MCF 10A (cell line): Measurements from ENCODE around the gene HCN4. TPM values are rescaled to one million over a fixed set of nuclear protein-coding genes. Genes with fewer than 3 reads are reported as not detected.

ENCODE experiments used
- BruUV-seq: library from RNA; stranded (reverse); fragments of 400-500 nt; replicated peaks from 2 replicates; lab custom pipeline; 2021; lab: Mats Ljungman, UMichigan
- CTCF ChIA-PET: fragments of 300-600 bp; sonication (Branson Sonifier 250); formaldehyde crosslinking; extraction: SDS; loops from one replicate; lab custom pipeline; 2021; ENCODE audit warnings: antibody characterized with exemption, inconsistent platforms; lab: Yijun Ruan, JAX
- POLR2A ChIA-PET: fragments of 300-600, 350-650 bp; sonication (Branson Sonifier 250); formaldehyde crosslinking; extraction: SDS; loops from one replicate; lab custom pipeline; 2020; ENCODE audit warnings: antibody characterized with exemption, inconsistent platforms; lab: Yijun Ruan, JAX
- DNase-seq: peaks from one replicate; pipeline ENCODE4 v3.0.0-alpha.2; 2018; ENCODE audit not compliant: unreplicated experiment
- H3K27ac Mint-ChIP-seq: one replicate; pipeline ENCODE4 v1.8.0; 2022; ENCODE audit warnings: mild to moderate bottlenecking, low read depth, mixed read lengths; ENCODE audit not compliant: unreplicated experiment
- H3K27me3 Mint-ChIP-seq: one replicate; pipeline ENCODE4 v1.8.0; 2022; ENCODE audit warnings: mixed read lengths; ENCODE audit not compliant: insufficient read depth, unreplicated experiment
- H3K36me3 Mint-ChIP-seq: one replicate; pipeline ENCODE4 v1.8.0; 2022; ENCODE audit warnings: mild to moderate bottlenecking, moderate library complexity, mixed read lengths; ENCODE audit not compliant: insufficient read depth, unreplicated experiment
- H3K4me1 Mint-ChIP-seq: one replicate; pipeline ENCODE4 v1.8.0; 2022; ENCODE audit warnings: mixed read lengths; ENCODE audit not compliant: insufficient read depth, unreplicated experiment
- H3K4me3 Mint-ChIP-seq: one replicate; pipeline ENCODE4 v1.8.0; 2022; ENCODE audit warnings: mild to moderate bottlenecking, moderate library complexity, mixed read lengths; ENCODE audit not compliant: unreplicated experiment
- H3K9me3 Mint-ChIP-seq: one replicate; pipeline ENCODE4 v1.8.0; 2022; ENCODE audit warnings: mixed read lengths; ENCODE audit not compliant: unreplicated experiment
- intact Hi-C: fragments of 100-400 bp; cut with micrococcal nuclease; formaldehyde crosslinking; loops from 2 replicates; pipeline ENCODE4 v1.14.1; 2022
- total RNA-seq: library from RNA; stranded (reverse); gene quantifications from 2 replicates; pipeline ENCODE4 v1.2.3, GENCODE V29; 2022
- TF ChIP-seq, protein P1 (sequence below): fragments of 200-600 bp; IDR thresholded peaks from one replicate; pipeline ENCODE4 v1.8.0; 2022; ENCODE audit warnings: antibody characterized with exemption, mild to moderate bottlenecking; ENCODE audit not compliant: unreplicated experiment

Gene HCN4
- total RNA-seq, 1 experiment from 2014 or later = not detected

DNA sequence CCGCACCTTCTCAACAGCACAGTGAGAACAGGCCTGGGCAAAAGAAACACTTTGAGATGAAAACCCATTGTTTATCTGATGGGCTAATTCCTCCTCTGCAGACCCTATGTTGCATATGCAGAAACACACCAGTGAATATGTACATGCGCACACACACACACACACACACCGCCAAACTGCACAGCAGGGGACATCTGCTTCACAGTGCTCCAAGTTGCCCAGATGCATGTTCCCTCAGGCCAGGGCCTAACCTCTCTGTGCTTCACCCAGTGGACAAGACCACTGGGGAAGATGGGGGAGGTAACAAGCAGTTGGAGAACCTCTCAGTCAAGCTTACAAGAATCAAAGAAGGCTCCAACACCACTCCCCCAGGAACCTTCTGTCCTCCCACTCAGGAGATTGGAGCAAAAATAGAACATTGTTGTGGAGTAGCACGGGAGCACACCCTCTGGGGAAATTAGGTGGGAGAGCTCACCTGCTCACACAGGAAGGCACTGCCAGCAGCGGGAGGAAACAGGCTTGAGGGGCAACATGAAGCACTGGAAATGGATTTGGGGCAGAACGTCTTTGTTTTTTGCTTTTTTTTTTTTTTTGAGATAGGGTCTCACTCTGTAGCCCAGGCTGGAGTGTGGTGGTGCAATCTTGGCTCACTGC, 13.0 kb downstream of the HCN4 start:
- ChIA-PET CTCF (no interaction called here), POLR2A (no interaction called here)
- TF ChIP-seq, protein P1, sequence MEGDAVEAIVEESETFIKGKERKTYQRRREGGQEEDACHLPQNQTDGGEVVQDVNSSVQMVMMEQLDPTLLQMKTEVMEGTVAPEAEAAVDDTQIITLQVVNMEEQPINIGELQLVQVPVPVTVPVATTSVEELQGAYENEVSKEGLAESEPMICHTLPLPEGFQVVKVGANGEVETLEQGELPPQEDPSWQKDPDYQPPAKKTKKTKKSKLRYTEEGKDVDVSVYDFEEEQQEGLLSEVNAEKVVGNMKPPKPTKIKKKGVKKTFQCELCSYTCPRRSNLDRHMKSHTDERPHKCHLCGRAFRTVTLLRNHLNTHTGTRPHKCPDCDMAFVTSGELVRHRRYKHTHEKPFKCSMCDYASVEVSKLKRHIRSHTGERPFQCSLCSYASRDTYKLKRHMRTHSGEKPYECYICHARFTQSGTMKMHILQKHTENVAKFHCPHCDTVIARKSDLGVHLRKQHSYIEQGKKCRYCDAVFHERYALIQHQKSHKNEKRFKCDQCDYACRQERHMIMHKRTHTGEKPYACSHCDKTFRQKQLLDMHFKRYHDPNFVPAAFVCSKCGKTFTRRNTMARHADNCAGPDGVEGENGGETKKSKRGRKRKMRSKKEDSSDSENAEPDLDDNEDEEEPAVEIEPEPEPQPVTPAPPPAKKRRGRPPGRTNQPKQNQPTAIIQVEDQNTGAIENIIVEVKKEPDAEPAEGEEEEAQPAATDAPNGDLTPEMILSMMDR = no peak
- H3K36me3 Mint-ChIP-seq = no peaks in the 10 kb centered on the region
- BruUV-seq = no TSS peak
- H3K27ac Mint-ChIP-seq = no peak overlapping the region
- no peaks in the 10 kb centered on the region for H3K9me3 Mint-ChIP-seq
- H3K27me3 Mint-ChIP-seq = peaks cover 59% of the 10 kb centered on the region
- DNase-seq = no peak
- no peaks in the 10 kb centered on the region for H3K4me1 Mint-ChIP-seq
- intact Hi-C loops = no loop called here
- no peak overlapping the region for H3K4me3 Mint-ChIP-seq

DNA sequence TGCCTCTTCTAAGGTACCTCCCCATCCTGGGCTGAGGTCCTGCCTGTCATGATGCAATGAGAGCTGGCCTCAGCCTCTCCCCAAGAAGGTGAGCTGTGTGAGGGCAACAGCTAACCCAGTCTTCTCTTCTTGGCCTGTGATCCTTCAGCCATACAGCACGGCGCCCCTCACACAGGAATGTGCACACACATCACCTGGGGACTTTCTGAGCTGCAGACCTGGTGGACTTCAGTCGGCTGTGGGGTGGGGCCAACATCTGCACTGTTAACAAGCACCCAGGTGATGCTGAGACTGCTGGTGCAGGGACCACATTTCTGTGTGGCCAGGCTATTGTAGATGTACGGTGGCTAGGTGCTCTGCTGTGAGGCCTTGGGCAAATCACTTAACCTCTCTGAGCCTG, 14.5 kb downstream of the HCN4 start:
- Mint-ChIP-seq H3K4me1 (no peaks in the 10 kb centered on the region), H3K36me3 (no peaks in the 10 kb centered on the region), H3K9me3 (no peaks in the 10 kb centered on the region), H3K27me3 (peaks cover 44% of the 10 kb centered on the region), H3K4me3 (no peak overlapping the region), H3K27ac (no peak overlapping the region)
- DNase-seq = no peak
- intact Hi-C loops = no loop called here
- ChIA-PET CTCF (no interaction called here), POLR2A (interaction anchor here (0.7 kb wide), 1 partner anchor 10 kb away, joined by 3 read pairs; no protein-coding TSS in a partner anchor)
- TF ChIP-seq, protein P1 = no peak
- no TSS peak for BruUV-seq

DNA sequence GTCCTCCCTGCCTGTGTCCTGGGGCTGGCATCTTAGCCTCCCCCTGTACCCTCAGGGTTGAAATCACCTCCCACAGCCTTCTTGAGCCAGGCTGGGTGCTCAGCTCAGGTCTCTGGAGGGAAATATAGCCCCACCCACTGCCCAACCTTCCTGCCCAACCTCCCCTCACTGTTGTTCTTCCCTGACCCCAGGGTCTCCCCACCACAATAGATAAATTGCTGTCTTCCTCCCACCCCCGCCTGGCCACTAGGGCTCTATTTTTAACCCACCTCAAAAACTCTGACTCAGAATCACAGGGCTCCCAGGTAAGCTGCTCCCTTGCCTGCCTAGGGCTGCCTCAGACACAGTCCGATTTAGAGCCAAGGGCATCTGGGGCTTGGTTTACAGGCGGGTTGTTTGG, 15.0 kb downstream of the HCN4 start:
- no peaks in the 10 kb centered on the region for H3K36me3 Mint-ChIP-seq
- H3K4me1 Mint-ChIP-seq = no peaks in the 10 kb centered on the region
- TF ChIP-seq, protein P1 = no peak
- no peak for DNase-seq
- H3K27ac Mint-ChIP-seq = no peak overlapping the region
- peaks cover 39% of the 10 kb centered on the region for H3K27me3 Mint-ChIP-seq
- ChIA-PET POLR2A (no interaction called here), CTCF (no interaction called here)
- intact Hi-C loops = no loop called here
- no peaks in the 10 kb centered on the region for H3K9me3 Mint-ChIP-seq
- no TSS peak for BruUV-seq
- H3K4me3 Mint-ChIP-seq = no peak overlapping the region

DNA sequence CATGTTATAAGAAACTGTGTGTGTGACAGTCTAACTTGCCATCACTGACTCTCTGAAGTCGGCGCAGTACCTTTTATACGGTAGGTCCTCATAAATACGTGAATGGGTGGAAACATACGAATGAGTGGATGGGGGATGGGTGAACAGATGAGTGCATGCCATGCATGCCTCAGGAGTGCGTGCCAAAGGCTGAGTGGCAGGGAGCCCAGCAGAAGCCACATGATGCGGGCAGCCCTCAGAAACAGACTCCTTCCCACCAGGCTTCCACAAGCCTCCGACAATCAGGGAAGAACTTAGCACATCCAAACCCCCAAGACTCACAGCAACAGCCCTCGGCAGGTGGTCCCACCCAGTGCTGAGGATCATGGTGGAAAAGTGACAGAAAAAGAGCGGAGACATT, 16.7 kb downstream of the HCN4 start:
- ChIA-PET CTCF (no interaction called here), POLR2A (no interaction called here)
- Mint-ChIP-seq H3K27ac (no peak overlapping the region), H3K36me3 (no peaks in the 10 kb centered on the region), H3K9me3 (no peaks in the 10 kb centered on the region), H3K4me1 (no peaks in the 10 kb centered on the region), H3K4me3 (no peak overlapping the region), H3K27me3 (peaks cover 22% of the 10 kb centered on the region)
- TF ChIP-seq, protein P1 = no peak
- no peak for DNase-seq
- no TSS peak for BruUV-seq
- intact Hi-C loops = no loop called here
